Activated naive CD8-positive, alpha-beta T cell treated with anti-CD3 and anti-CD28 coated beads, Interleukin-2, amount 50 U/mL, for 24 hours (primary cell): Measurements from ENCODE around the gene GNAS-AS1.

Source experiments
- ATAC-seq: fragments of 150-1000 bp; cut with Tn5 transposase; one replicate; pipeline ENCODE4 v1.10.0; 2021
- DNase-seq: peaks from one replicate; pipeline ENCODE4 v3.0.0; 2021
- H3K27ac Mint-ChIP-seq: one replicate; pipeline ENCODE4 v1.8.0; 2021; ENCODE audit warnings: mild to moderate bottlenecking, mixed read lengths
- H3K27me3 Mint-ChIP-seq: one replicate; pipeline ENCODE4 v1.8.0; 2021; ENCODE audit warnings: mixed read lengths
- H3K36me3 Mint-ChIP-seq: one replicate; pipeline ENCODE4 v1.8.0; 2021; ENCODE audit warnings: low read depth, mixed read lengths
- H3K4me1 Mint-ChIP-seq: one replicate; pipeline ENCODE4 v1.8.0; 2021; ENCODE audit warnings: mixed read lengths
- H3K4me3 Mint-ChIP-seq: one replicate; pipeline ENCODE4 v1.8.0; 2021; ENCODE audit warnings: mild to moderate bottlenecking, moderate library complexity, mixed read lengths
- H3K9me3 Mint-ChIP-seq: one replicate; pipeline ENCODE4 v1.8.0; 2021; ENCODE audit warnings: mixed read lengths

Gene GNAS-AS1

DNA sequence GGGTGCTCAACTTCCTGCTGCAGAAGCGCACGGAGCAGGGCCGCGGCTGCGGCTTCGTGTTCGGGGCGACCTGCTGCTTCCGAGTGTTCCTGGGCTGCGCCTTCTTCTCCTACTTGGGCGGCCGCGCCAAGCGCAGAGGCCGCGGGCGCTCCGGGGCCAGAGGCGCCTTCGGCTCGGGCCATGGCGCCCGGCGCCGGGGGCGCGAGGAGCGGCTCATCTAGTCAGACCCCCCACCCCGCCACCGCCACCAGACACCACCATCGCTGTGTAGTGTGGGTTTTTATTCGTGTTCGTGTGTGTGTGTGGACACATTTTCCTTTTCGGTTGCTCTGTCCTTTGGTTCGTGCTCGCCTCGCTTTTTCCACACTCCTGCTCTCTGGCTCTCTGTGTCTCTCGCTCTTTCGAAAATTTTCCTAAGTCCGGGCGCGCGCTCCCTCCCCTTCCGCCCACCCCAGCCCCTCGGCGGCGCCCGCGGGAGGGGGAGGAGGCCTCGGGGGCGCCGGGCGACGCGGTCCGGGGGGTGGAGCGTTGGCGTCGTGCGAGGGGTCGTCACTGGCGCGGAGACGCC, 39.9 kb upstream of the GNAS-AS1 start:
- Mint-ChIP-seq H3K27me3 (peaks cover 4% of the 10 kb centered on the region), H3K36me3 (peaks cover 19% of the 10 kb centered on the region), H3K9me3 (no peaks in the 10 kb centered on the region), H3K27ac (peak overlapping the region; percentile 97), H3K4me1 (peaks cover 53% of the 10 kb centered on the region), H3K4me3 (peak overlapping the region; percentile 87)
- ATAC-seq (peak; percentile 20), DNase-seq (peak; percentile 77)

DNA sequence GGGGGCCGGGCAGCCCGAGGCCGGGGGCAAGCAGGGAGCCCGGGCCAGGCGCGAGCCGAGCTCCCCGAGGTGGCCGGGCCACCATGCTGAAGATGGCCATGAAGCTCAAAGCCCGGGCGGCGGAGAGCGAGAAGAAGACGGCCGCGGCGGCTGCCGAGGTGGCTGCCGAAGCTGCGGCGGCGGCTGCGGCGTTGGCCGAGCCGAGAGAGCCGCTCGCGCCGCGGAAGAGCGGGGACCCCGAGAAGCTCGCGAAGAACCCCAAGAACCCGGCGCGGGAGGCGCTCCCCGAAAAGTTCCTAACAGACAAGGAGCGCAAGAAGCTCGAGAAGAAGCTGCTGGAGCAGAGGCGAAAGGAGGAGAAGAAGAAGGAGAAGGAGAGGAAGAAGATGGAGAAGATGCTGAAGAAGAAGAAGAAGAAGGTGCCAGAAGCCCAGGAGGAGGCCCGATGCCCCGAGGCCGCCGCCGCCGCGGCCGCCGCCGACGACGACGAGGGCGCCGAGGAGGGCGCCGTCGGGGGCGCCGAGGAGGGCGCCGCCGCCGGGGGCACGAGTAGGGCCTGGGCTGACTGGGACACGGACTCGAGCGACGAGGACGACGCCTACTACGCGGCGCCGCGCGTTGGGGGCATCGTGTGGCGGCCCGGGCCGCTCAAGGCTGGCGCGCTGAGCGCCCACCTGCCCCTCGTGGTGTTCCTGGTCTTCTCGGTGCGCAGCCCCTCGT, 39.3 kb upstream of the GNAS-AS1 start:
- Mint-ChIP-seq H3K9me3 (no peaks in the 10 kb centered on the region), H3K36me3 (peaks cover 13% of the 10 kb centered on the region), H3K4me1 (peaks cover 47% of the 10 kb centered on the region), H3K27me3 (peaks cover 4% of the 10 kb centered on the region), H3K4me3 (peak overlapping the region; percentile 87), H3K27ac (peak overlapping the region; percentile 97)
- DNase-seq (peak; percentile 52), ATAC-seq (no peak)

DNA sequence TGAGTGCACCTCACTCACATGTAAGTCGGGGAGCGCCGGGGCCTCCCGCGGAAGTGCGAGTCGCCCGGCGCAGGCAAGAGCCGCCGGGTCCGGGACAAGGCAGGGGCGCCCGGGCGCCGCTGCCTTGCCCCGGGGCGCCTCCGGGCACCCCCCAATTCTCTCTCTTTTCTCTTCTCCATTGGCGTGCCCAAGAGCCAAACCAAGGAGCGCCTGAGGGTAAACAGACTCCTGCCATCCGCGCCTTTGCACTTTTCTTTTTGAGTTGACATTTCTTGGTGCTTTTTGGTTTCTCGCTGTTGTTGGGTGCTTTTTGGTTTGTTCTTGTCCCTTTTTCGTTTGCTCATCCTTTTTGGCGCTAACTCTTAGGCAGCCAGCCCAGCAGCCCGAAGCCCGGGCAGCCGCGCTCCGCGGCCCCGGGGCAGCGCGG, 38.6 kb upstream of the GNAS-AS1 start:
- no peak for DNase-seq
- no peaks in the 10 kb centered on the region for H3K9me3 Mint-ChIP-seq
- H3K36me3 Mint-ChIP-seq, result peaks cover 10% of the 10 kb centered on the region
- peaks cover 4% of the 10 kb centered on the region for H3K27me3 Mint-ChIP-seq
- H3K4me1 Mint-ChIP-seq, result peaks cover 41% of the 10 kb centered on the region
- H3K4me3 Mint-ChIP-seq, result peak overlapping the region; percentile 83
- peak overlapping the region; percentile 74 for H3K27ac Mint-ChIP-seq
- no peak for ATAC-seq

DNA sequence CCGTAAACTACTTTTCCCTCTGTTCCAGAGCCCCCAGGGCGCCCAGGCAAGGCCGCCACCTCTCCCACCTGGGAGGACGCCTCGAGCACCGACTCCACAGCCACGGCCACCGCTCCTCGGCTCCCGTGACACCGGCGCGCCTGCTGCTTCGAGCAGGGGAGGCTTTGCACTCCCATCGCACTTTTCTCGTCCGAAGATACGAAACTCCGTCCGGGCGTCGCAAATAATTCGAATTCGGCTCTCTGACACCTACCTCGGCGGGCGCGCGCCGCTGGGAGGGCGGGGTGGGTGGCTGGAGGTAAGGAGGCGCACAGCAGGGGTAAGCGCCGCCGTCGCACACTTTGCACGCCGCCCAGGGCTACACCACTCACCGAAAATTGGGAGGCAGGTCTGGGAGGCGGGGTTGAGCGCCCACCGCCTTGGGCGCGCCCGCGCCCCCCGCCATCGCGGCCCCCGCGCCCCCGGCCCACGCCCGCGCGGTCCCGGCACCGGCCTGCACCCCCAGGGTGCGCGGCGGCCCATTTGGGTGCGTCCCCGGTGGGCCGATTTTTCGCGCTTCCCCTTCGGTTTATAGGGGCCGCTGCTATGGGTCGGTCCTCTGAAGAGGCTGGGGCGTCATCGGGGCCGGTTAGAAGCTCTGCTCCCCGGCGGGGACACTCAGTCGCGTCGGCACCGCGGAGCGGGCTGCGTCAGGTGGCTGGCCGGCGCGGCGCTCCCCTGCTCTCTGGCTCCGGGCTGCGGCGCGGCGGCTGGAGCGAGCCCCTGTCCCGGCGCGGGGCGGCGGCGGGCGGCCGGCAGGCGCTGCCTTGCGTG, 38.0 kb upstream of the GNAS-AS1 start:
- H3K9me3 Mint-ChIP-seq, result no peaks in the 10 kb centered on the region
- DNase-seq (peak; percentile 80), ATAC-seq (peak; percentile 53)
- peak overlapping the region; percentile 71 for H3K27ac Mint-ChIP-seq
- peaks cover 10% of the 10 kb centered on the region for H3K36me3 Mint-ChIP-seq
- peaks cover 4% of the 10 kb centered on the region for H3K27me3 Mint-ChIP-seq
- peaks cover 34% of the 10 kb centered on the region for H3K4me1 Mint-ChIP-seq
- peak overlapping the region; percentile 83 for H3K4me3 Mint-ChIP-seq

DNA sequence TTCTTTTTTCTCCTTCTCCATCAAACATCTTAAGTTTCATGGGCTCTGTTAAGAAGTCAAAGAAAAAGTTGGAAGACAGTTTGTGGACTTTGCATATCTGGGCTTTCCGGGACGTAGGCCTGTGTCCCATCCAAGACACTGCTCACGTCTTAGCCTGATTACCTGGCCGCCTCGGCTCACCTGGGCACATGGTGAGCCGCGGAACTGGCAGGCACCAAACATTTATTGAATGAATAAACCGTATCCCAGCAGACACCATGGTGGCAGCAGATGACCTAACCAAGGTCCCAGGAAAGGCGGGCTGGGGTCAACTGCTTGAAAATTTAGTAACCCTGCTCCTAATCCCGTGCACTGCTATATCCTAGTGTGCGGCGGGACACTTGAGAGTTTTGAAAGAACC, 37.4 kb upstream of the GNAS-AS1 start:
- peaks cover 5% of the 10 kb centered on the region for H3K36me3 Mint-ChIP-seq
- H3K27ac Mint-ChIP-seq, result peak overlapping the region; percentile 71
- H3K4me1 Mint-ChIP-seq, result peaks cover 29% of the 10 kb centered on the region
- DNase-seq (no peak), ATAC-seq (no peak)
- H3K9me3 Mint-ChIP-seq, result no peaks in the 10 kb centered on the region
- peak overlapping the region; percentile 83 for H3K4me3 Mint-ChIP-seq
- peaks cover 4% of the 10 kb centered on the region for H3K27me3 Mint-ChIP-seq

DNA sequence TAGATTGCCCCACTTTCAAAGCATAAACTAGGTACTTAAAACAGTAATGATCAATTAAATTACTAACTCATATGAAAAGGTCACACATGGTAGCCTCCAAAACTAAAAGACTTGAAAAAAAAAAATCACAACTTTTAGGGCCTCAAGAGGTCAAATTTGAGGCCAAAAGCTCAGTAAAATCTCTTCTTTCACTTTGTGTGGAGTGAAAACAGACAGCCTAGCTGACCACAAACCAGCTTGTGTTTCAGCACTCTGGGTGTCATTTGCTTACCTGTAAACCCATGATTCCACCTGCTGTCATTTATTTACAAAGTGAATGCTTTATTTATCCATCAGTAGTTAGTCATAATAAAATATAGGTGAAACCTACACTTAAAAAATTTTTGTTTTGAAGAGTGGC, 35.8 kb upstream of the GNAS-AS1 start:
- H3K27me3 Mint-ChIP-seq, result peaks cover 2% of the 10 kb centered on the region
- peaks cover 25% of the 10 kb centered on the region for H3K4me1 Mint-ChIP-seq
- H3K9me3 Mint-ChIP-seq, result no peaks in the 10 kb centered on the region
- no peak for DNase-seq
- no peak overlapping the region for H3K27ac Mint-ChIP-seq
- no peaks in the 10 kb centered on the region for H3K36me3 Mint-ChIP-seq
- no peak for ATAC-seq
- peak overlapping the region; percentile 9 for H3K4me3 Mint-ChIP-seq

DNA sequence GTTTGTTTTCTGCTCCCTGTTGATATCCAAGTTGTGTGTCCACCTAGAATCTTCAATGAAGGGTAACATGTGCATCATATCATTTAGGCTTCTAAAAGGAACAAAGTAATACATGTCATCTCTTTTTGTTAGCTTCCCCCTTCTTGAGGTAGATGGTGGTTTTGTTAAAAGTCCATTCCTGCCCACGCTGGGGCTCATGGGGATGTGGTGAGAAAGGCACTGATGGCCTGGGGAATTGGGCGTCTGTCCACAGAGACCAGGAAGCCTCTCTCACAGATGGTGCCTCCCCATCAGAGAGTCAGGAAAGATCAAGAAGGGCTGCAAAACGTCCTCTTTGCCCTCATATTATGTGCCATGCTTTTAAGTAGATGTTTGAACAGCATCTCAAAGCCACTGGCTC, 34.3 kb upstream of the GNAS-AS1 start:
- DNase-seq (no peak), ATAC-seq (no peak)
- peaks cover 21% of the 10 kb centered on the region for H3K4me1 Mint-ChIP-seq
- no peak overlapping the region for H3K4me3 Mint-ChIP-seq
- H3K9me3 Mint-ChIP-seq, result no peaks in the 10 kb centered on the region
- H3K36me3 Mint-ChIP-seq, result no peaks in the 10 kb centered on the region
- H3K27me3 Mint-ChIP-seq, result no peaks in the 10 kb centered on the region
- no peak overlapping the region for H3K27ac Mint-ChIP-seq

DNA sequence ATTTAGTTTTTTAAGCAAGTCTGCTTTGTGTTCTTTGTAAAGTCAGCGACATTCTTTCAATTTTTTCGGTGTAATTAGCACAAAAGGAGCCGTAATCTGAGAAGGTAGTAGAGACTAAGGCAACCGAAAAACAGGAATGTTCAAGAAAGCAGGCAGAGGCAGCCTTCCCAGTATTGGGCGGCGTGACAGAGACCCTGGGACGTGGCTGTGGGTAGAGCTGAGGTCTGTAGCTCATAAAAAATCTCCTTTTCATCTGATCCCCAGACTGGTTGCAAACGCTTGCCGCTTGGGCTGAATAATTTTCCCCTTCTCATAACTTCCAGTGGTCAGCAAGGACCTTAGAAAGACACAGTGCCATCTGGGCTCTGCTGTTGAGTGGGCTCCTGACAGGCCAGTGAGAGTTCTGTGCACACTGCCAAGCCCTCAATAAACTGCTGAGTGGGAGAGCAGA, 32.6 kb upstream of the GNAS-AS1 start:
- Mint-ChIP-seq H3K27ac (no peak overlapping the region), H3K36me3 (no peaks in the 10 kb centered on the region), H3K9me3 (no peaks in the 10 kb centered on the region), H3K4me3 (no peak overlapping the region), H3K4me1 (peaks cover 26% of the 10 kb centered on the region), H3K27me3 (no peaks in the 10 kb centered on the region)
- ATAC-seq (no peak), DNase-seq (no peak)

DNA sequence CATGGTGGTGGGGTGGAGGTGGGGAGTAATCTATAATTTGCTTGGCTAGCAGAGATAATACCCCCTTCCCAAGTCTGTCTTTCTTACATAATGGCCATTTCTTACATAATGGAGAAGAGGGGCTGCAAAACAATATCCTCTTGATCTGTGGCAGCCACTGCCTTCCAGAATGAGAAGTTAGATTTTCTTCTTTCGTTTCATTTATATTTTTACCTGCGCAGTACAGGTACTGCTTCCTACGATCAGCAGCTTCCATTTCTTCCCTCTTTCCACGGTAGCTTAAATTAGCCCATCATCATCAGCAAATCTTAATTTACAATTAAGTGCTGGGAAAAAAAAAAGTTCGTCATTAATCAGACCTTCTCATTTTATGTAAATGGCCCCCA, 32.0 kb upstream of the GNAS-AS1 start:
- Mint-ChIP-seq H3K4me1 (peaks cover 26% of the 10 kb centered on the region), H3K9me3 (no peaks in the 10 kb centered on the region), H3K27ac (no peak overlapping the region), H3K27me3 (no peaks in the 10 kb centered on the region), H3K4me3 (no peak overlapping the region), H3K36me3 (no peaks in the 10 kb centered on the region)
- ATAC-seq (no peak), DNase-seq (no peak)

DNA sequence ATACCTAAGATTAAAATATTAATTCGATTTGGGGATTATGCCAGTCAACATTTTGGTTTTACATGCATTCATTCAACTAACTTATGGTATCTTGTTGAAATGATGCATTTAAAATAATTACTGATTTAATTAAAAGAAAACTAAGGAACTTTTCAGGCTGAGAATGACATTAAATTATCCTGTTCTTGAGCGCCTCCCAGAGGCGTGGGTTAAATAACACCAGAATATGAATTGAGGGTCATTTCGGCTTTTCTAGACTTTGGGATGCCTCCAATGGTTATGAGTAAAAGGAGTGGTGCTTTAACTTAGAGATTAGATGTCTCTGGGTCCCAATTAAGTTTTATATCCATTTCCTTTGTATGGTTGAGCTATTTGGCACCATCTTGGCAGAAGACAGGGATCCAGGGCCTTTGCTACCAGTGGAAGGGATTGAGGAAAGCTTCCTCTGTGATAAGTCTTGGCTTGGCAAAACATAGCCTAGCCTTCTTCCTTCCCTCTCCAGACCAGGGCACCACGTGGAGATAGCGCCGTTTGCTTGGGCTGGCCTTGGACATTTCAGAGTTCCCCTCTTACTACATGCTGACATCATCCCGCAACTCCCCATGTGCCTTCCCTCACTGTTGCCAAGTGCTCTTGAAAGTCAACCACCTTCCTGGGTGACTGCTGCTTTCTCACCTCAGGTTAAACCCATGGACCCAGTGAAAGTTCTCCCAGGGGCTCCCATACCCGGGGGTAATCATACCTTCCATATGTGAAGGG, 30.5 kb upstream of the GNAS-AS1 start:
- peaks cover 20% of the 10 kb centered on the region for H3K4me1 Mint-ChIP-seq
- no peaks in the 10 kb centered on the region for H3K36me3 Mint-ChIP-seq
- no peak for ATAC-seq
- H3K27ac Mint-ChIP-seq, result no peak overlapping the region
- H3K4me3 Mint-ChIP-seq, result no peak overlapping the region
- DNase-seq, result no peak
- H3K27me3 Mint-ChIP-seq, result no peaks in the 10 kb centered on the region
- H3K9me3 Mint-ChIP-seq, result no peaks in the 10 kb centered on the region

DNA sequence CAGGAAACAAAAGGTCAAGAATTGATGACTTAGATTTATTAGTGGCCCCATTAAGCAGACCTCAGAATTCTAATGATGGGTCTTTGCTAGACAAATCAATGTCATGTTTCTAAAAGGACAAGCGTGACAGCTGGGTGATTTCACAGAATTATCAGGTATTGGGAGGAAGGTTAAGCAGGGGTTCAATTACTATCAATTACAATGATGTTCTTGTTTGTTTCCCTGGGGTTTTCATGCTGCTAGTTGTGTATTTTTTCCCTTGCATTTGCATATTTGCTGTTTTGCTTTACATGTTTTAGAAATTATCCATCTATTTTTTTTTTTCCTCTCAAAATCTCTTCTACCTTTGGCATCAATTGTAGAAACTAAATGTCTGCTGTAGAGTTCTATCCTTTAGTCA, 29.7 kb upstream of the GNAS-AS1 start:
- no peak for DNase-seq
- no peak for ATAC-seq
- Mint-ChIP-seq H3K36me3 (no peaks in the 10 kb centered on the region), H3K27ac (no peak overlapping the region), H3K9me3 (no peaks in the 10 kb centered on the region), H3K4me3 (no peak overlapping the region), H3K27me3 (no peaks in the 10 kb centered on the region), H3K4me1 (peaks cover 17% of the 10 kb centered on the region)

DNA sequence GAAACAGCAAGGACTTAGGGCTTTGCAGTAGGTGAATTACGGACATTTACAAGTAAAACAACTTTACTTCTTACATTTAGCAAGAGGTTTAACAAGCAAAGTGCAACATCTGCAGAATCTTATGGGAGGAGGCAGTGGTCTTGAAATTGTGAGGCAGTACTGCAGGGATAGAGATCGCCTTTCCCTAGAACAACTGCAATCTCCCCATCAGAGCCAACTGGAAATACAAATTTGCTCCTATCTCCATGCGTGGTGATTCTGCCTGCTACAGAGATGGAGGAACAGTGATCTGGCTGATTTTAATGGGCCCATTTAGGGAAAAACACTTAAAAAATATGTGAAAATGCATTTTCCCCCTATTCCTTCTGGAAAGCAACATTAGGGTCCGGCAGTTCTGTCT, 27.7 kb upstream of the GNAS-AS1 start:
- Mint-ChIP-seq H3K27ac (no peak overlapping the region), H3K9me3 (no peaks in the 10 kb centered on the region), H3K27me3 (no peaks in the 10 kb centered on the region), H3K4me1 (peaks cover 17% of the 10 kb centered on the region), H3K4me3 (no peak overlapping the region), H3K36me3 (no peaks in the 10 kb centered on the region)
- no peak for ATAC-seq
- DNase-seq, result no peak

DNA sequence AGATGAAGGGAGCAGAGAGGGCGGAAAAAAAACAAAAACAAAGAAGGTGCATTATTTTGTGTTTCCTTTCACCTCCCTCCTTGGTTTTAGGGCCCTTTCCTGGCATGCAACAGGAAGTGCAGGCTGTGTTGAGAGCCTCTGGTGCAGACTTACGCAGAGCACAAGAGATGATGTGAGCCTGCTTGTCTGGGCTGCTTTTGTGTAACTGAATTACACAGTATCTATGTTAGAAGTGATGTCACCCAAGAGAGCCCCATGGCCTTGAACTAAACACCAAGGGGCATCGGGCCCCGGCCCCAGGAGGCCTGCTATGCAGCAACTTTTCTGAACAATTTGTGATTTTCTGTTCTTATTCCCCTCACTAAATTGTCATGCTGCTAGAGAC, 27.3 kb upstream of the GNAS-AS1 start:
- peak; percentile 59 for ATAC-seq
- H3K27ac Mint-ChIP-seq, result no peak overlapping the region
- no peaks in the 10 kb centered on the region for H3K27me3 Mint-ChIP-seq
- H3K4me1 Mint-ChIP-seq, result peaks cover 17% of the 10 kb centered on the region
- DNase-seq, result no peak
- no peak overlapping the region for H3K4me3 Mint-ChIP-seq
- H3K9me3 Mint-ChIP-seq, result no peaks in the 10 kb centered on the region
- no peaks in the 10 kb centered on the region for H3K36me3 Mint-ChIP-seq
